ENCODE data around the gene SLC43A2. TPM values are rescaled to one million over a fixed set of nuclear protein-coding genes. Genes with fewer than 3 reads are reported as not detected.

The SLC43A2 gene
- total RNA-seq, 2 donors from 2014 or later = 29.3 to 38.7 TPM

DNA sequence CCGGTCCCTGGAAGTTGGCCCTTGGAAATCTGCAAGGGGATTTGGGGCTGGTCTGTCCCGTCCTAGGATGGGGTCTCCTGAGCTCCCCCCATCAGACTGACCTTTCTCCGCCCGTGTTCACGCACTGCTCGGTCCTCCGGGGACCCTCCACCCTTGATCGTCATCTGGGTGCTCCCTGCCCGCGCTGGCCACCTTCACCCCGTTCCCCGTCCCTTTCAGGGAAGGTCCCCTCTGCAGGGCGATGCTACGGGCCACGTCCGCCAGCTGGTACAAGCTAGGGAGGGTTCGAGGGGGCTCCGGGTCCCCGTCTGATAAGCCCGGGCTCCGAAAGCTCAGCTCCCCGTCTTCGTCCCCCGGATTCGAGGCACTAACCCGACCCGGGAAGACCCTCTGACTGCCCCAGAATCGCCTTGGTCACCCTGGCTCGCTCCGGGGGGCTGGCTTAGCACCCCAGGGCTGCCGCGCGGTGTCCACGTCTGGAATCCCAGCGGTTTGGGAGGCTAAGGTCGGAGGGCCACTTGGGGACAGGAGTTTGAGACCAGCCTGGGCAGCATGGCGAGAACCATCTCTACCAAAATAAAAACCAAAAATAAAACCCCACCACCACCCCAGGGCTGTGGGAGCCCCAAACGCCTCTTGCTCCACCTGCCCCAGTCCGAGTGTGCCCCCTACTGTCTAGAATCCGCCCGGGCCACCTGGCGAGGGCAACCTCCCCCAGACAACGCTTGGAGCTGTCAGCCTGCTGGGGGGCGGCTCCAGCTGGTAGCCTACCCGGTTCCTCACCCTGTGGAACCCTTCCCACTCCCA lies 1.1 kb upstream of the SLC43A2 start:
- DNase-seq = peak; percentile 92
- Histone ChIP-seq H3K9me3 (no peaks in the 10 kb centered on the region), H3K4me1 (peaks cover 4% of the 10 kb centered on the region), H3K36me3 (no peaks in the 10 kb centered on the region), H3K4me3 (peak overlapping the region; percentile 85), H3K27ac (peak overlapping the region; percentile 94), H3K9ac (ENCODE audit: low read depth in 2 of 2, low read length in 2 of 2) (peak overlapping the region; percentile 85 to 87), H3K27me3 (no peaks in the 10 kb centered on the region)
- intact Hi-C loops (cut with DNase I) = loop anchor here (5.0 kb wide), 1 partner anchor 57 kb away; no protein-coding TSS in a partner anchor
- TF ChIP-seq, protein P1, sequence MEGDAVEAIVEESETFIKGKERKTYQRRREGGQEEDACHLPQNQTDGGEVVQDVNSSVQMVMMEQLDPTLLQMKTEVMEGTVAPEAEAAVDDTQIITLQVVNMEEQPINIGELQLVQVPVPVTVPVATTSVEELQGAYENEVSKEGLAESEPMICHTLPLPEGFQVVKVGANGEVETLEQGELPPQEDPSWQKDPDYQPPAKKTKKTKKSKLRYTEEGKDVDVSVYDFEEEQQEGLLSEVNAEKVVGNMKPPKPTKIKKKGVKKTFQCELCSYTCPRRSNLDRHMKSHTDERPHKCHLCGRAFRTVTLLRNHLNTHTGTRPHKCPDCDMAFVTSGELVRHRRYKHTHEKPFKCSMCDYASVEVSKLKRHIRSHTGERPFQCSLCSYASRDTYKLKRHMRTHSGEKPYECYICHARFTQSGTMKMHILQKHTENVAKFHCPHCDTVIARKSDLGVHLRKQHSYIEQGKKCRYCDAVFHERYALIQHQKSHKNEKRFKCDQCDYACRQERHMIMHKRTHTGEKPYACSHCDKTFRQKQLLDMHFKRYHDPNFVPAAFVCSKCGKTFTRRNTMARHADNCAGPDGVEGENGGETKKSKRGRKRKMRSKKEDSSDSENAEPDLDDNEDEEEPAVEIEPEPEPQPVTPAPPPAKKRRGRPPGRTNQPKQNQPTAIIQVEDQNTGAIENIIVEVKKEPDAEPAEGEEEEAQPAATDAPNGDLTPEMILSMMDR (IDR thresholded peaks at IDR 0.05) = peak; percentile 75

DNA sequence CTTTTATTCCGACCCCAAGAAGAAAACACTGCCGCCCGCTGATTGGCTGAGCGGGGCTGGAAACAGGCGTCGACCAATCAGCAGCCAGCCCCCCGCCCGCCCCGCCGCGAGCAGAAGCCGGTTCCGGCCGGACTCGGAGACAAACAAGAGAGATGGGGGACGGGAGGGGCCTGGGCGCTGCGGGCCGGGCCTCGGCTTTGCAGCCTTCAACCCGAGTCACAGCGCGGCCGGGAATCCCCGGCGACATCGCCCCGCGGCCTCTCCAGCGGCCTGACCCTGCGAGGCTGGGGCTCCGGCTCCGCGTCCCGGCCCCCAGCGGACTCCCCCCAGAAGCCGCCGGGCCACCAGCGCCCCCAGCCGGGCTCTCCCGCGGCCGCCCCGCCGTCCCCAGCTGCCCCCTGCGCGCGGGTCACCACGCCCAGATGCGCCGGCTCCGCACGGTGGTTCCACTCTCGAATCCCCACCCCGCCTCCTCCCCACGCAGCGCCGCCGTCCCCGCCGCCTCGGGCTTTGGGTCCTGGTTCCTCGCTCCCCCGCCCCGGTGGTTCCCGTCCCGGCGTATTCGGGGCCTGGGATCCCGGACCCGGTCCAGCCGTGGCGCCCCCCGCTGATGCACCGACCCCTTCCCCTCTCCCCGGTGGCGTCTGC lies 346 bp upstream of the SLC43A2 start:
- Histone ChIP-seq H3K27ac (peak overlapping the region; percentile 94), H3K4me3 (peak overlapping the region; percentile 85), H3K4me1 (peaks cover 4% of the 10 kb centered on the region), H3K9ac (ENCODE audit: low read depth in 2 of 2, low read length in 2 of 2) (peak overlapping the region; percentile 85 to 87), H3K27me3 (no peaks in the 10 kb centered on the region), H3K9me3 (no peaks in the 10 kb centered on the region), H3K36me3 (no peaks in the 10 kb centered on the region)
- intact Hi-C loops (cut with DNase I) = no loop called here
- DNase-seq = peak; percentile 97
- TF ChIP-seq, protein P1 (IDR thresholded peaks at IDR 0.05) = peak; percentile 20

DNA sequence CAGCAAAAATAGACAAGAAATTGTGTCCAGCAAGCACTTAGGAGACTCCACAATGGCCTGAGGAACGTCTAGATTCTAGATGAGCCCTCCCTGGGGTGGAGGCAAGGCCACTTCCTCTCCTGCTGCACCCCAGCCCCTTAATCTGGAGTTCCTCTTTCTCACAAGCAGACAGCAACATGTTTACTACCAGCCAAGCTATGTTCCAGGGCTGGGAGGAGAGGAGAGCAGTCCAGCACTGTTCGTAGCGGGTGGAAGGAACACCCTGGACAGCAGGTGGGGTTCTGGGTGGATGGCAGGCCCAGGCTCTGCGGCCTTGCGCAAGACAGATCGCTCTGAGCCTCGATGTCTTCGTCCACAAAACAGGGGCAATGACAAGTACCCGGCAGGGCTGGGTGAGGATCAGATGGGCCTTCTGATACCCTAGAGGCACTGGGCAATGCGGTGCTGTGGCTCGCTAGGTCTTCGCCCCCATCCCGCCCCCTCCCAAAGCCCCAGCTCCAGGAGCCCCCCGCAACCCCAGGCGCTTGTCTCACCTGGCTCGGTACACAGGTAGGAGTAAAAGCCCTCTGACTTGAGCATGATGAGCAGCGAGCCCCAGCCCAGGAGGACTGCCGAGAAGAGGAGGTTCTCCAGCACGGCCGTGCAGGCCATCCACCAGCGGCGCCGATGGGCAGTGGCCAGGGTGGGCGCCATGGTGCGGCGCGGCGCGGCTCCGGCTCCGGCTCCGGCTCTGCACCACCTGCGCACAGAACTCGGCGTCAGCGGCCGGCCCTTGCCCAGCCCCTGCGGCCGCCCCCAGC lies 1.3 kb downstream of the SLC43A2 start:
- intact Hi-C loops (cut with DNase I) = no loop called here
- peak overlapping the region; percentile 94 for H3K27ac ChIP-seq
- no peak for DNase-seq
- H3K27me3 ChIP-seq = no peaks in the 10 kb centered on the region
- peak overlapping the region; percentile 82 to 87 for H3K9ac ChIP-seq (ENCODE audit: low read depth in 2 of 2, low read length in 2 of 2)
- H3K4me1 ChIP-seq = peaks cover 4% of the 10 kb centered on the region
- TF ChIP-seq, protein P1 (IDR thresholded peaks at IDR 0.05) = no peak
- no peaks in the 10 kb centered on the region for H3K9me3 ChIP-seq
- H3K4me3 ChIP-seq = peak overlapping the region; percentile 85
- H3K36me3 ChIP-seq = no peaks in the 10 kb centered on the region

DNA sequence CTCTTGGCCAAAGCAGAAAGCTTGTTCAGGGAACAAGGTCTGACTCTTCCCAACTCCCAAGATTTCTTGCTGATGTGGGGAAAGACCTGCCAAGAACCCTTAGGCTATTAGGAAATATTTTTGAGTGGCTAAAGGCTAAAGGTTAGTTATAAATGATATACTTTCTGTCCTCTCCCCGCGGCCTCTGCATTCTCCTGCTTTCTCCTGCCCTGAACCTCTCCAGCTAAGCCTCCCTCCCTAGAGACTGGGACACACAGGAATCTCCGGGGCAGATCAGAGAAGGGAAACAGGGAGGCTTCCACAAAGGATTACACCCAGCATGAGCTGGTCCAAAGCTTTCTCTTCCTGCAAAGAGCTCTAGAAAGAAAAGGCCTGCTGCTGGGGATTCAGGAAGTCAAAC lies 2.3 kb downstream of the SLC43A2 start:
- no peak for DNase-seq
- intact Hi-C loops (cut with DNase I) = no loop called here

More for the DNA sequence above, 2.3 kb downstream of the SLC43A2 start:
- H3K9ac ChIP-seq (ENCODE audit: low read depth in 2 of 2, low read length in 2 of 2) = peak overlapping the region in 1 of 2 donors; percentile 50
- H3K4me1 ChIP-seq = peaks cover 4% of the 10 kb centered on the region
- no peaks in the 10 kb centered on the region for H3K9me3 ChIP-seq
- no peak overlapping the region for H3K4me3 ChIP-seq
- H3K27ac ChIP-seq = peak overlapping the region; percentile 94
- TF ChIP-seq, protein P1 (IDR thresholded peaks at IDR 0.05) = no peak
- no peaks in the 10 kb centered on the region for H3K27me3 ChIP-seq
- H3K36me3 ChIP-seq = no peaks in the 10 kb centered on the region

Measured in colonic mucosa (tissue), 4 donors.